ENCODE measurements around the gene CD164.

Gene CD164

DNA sequence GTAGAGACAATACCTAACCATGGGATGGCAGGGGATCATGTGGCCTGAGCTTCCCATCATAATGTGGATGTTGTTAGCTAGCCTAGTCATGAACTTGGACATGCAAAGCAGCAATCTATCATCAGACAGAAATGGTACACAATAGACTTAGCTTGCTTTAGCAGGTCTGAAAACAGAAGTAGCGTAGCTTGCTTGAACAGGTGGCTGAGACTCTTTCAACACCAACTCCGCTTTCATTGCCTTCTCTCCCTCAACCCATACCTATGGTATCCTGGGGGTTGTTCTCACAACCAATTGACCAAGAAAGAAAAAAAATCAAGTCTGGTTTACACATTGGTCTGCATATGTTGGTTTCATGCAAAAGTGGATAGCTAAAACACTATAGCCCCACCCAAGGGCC, 23.0 kb downstream of the CD164 start:
- Histone ChIP-seq H3K36me3 (ENCODE audit: control insufficient read depth, insufficient read depth, low read length) (peaks cover 66% of the 10 kb centered on the region), H3K4me3 (ENCODE audit: low read depth, low read length) (no peak overlapping the region), H3K9me3 (ENCODE audit: control insufficient read depth, insufficient read depth, low read depth, low read length) (peaks cover 12% of the 10 kb centered on the region), H3K27me3 (ENCODE audit: control insufficient read depth, insufficient read depth, low read length) (no peaks in the 10 kb centered on the region), H3K9ac (ENCODE audit: low read length) (no peak overlapping the region), H3K27ac (ENCODE audit: low read depth, low read length) (no peak overlapping the region), H3K4me1 (ENCODE audit: control insufficient read depth, insufficient read depth, low read length) (no peaks in the 10 kb centered on the region)

DNA sequence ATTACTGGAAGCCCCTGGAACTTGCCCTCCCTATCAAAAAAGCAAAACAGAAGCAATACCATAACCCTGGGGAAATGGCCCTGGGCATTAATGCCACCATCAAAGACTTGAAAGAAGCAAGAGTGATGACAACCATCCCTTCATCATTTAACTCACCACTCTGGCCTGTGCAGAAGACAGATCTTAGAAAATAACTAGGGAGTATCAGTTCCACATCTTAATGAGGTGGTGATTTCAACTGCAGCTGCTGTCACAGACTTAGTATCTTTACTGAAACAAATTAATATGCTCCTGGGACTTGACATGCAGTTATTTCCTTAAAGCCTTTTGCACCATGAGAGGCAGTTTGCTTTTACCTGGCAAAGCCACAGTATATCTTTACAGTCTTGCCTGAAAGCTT, 24.1 kb downstream of the CD164 start:
- H3K4me1 ChIP-seq (ENCODE audit: control insufficient read depth, insufficient read depth, low read length), result no peaks in the 10 kb centered on the region
- peaks cover 65% of the 10 kb centered on the region for H3K36me3 ChIP-seq (ENCODE audit: control insufficient read depth, insufficient read depth, low read length)
- no peak overlapping the region for H3K9ac ChIP-seq (ENCODE audit: low read length)
- no peak overlapping the region for H3K27ac ChIP-seq (ENCODE audit: low read depth, low read length)
- no peak overlapping the region for H3K4me3 ChIP-seq (ENCODE audit: low read depth, low read length)
- peaks cover 12% of the 10 kb centered on the region for H3K9me3 ChIP-seq (ENCODE audit: control insufficient read depth, insufficient read depth, low read depth, low read length)
- H3K27me3 ChIP-seq (ENCODE audit: control insufficient read depth, insufficient read depth, low read length), result no peaks in the 10 kb centered on the region

DNA sequence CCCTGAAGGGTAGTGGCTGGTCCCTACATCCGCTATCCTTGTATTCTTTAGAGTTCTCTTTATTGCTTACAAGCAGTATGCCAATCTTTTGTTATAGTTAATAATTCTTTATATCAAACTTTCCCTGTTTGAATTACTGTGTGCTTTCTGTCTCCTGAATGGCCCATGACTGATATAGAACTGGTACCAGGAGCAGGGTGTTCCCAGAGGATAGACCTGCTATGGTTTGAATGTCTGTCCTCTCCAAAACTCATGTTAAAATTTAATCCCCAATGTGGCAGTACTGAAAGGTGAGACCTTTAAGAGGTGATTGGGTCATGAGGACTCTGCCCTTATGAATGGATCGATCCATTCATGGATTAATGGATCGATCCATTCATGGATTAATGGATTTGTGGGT, 26.0 kb downstream of the CD164 start:
- H3K36me3 ChIP-seq (ENCODE audit: control insufficient read depth, insufficient read depth, low read length), result peaks cover 52% of the 10 kb centered on the region
- H3K27me3 ChIP-seq (ENCODE audit: control insufficient read depth, insufficient read depth, low read length), result no peaks in the 10 kb centered on the region
- no peak overlapping the region for H3K27ac ChIP-seq (ENCODE audit: low read depth, low read length)
- no peak overlapping the region for H3K4me3 ChIP-seq (ENCODE audit: low read depth, low read length)
- H3K4me1 ChIP-seq (ENCODE audit: control insufficient read depth, insufficient read depth, low read length), result no peaks in the 10 kb centered on the region
- H3K9ac ChIP-seq (ENCODE audit: low read length), result no peak overlapping the region
- H3K9me3 ChIP-seq (ENCODE audit: control insufficient read depth, insufficient read depth, low read depth, low read length), result peaks cover 12% of the 10 kb centered on the region

DNA sequence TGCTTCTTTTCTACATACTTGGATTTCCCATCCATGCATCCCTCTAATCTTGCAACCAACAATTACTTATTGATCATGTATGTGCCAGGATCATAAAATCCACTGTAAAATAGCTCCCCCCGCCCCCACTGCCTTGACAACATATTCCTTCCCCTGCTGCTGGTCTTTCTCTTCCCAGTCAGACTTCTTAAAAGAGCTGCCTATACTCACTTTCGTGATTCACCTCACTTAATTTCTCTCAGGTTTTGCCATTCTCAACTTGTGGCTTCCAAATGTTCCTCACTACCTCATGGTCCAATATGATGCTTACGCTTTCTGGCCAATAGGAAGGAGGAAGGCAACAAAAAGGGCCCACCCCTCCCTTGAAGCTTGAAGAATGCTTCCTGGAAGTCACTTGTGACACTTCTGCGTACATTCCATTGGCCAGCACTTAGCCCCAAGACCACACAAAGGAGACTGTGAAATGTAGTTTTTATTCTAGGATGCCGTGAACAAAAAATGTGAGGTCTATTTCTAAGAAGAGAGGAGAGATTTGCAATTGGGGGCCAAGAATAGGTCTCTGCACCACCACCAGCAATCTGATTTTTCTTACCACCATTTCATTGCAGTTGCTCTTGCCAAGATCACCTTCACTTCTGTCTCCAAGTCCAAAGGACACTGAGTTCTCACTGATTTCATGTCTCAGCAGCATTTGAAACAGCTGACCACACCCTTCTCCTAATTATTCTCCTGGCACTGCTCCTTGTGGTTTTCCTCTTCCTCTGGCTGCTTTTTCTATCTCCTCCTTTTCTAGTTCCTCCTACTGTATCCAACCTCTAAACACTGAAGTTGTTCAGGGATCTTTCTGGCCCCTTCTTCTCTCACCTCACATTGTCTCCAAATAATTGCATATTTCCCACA, 30.8 kb downstream of the CD164 start:
- peaks cover 6% of the 10 kb centered on the region for H3K9me3 ChIP-seq (ENCODE audit: control insufficient read depth, insufficient read depth, low read depth, low read length)
- H3K4me1 ChIP-seq (ENCODE audit: control insufficient read depth, insufficient read depth, low read length), result no peaks in the 10 kb centered on the region

DNA sequence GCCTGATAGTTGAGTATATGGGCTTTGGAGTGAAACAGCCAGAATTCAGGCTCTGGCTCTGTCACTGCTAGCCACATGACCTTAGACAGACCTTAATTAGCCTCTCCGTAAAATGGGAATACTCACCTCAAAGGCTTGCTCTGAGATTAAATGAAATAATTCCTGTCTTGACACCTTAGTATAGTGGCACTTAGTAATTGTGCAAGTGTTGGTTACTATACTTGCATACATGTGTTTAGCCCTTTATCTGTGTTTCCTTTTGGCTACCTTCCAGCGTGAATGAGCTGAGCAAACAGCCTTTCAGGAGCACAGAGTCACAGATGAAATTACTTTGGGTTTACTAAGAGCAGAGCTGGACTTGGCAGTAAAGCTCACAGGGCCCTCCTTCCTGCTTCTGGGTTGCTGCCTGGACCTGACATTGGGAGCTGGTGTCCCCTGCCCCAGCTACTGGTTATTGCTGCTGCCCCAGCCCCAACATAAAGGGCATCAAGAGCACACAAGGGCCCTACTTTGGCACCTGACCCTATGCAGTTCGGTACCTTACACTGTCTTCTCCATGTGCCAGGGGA, 32.8 kb downstream of the CD164 start:
- Histone ChIP-seq H3K9ac (ENCODE audit: low read length) (no peak overlapping the region), H3K36me3 (ENCODE audit: control insufficient read depth, insufficient read depth, low read length) (peaks cover 4% of the 10 kb centered on the region; the same call in 1 of the 2 replicates), H3K4me1 (ENCODE audit: control insufficient read depth, insufficient read depth, low read length) (no peaks in the 10 kb centered on the region), H3K9me3 (ENCODE audit: control insufficient read depth, insufficient read depth, low read depth, low read length) (no peaks in the 10 kb centered on the region), H3K27ac (ENCODE audit: low read depth, low read length) (no peak overlapping the region), H3K27me3 (ENCODE audit: control insufficient read depth, insufficient read depth, low read length) (no peaks in the 10 kb centered on the region), H3K4me3 (ENCODE audit: low read depth, low read length) (no peak overlapping the region)

More for the DNA sequence above, 30.8 kb downstream of the CD164 start:
- Histone ChIP-seq H3K27ac (ENCODE audit: low read depth, low read length) (no peak overlapping the region), H3K9ac (ENCODE audit: low read length) (no peak overlapping the region), H3K27me3 (ENCODE audit: control insufficient read depth, insufficient read depth, low read length) (no peaks in the 10 kb centered on the region), H3K4me3 (ENCODE audit: low read depth, low read length) (no peak overlapping the region), H3K36me3 (ENCODE audit: control insufficient read depth, insufficient read depth, low read length) (peaks cover 13% of the 10 kb centered on the region)

DNA sequence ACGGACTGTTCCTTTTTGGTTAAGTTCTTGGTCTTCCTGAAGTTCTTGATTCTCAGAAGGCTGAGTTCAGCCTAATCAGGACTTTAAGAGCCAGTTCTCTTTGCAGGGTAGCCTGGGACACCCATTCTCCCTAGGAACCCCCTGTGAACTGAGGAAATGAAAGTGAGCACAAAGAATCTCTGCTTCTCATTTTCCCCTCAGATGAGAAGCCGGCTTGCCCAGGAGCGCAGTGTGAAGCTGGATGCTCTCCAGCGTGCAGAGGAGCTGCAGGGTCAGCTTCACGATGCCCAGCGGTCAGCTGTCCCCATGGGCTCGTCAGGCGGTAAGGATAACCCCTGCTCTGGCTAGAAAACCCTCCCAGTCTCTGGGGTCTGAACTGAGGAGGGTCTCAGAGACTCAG, 34.0 kb downstream of the CD164 start:
- H3K9me3 ChIP-seq (ENCODE audit: control insufficient read depth, insufficient read depth, low read depth, low read length), result no peaks in the 10 kb centered on the region
- H3K27me3 ChIP-seq (ENCODE audit: control insufficient read depth, insufficient read depth, low read length), result no peaks in the 10 kb centered on the region
- no peaks in the 10 kb centered on the region for H3K36me3 ChIP-seq (ENCODE audit: control insufficient read depth, insufficient read depth, low read length)
- H3K4me3 ChIP-seq (ENCODE audit: low read depth, low read length), result no peak overlapping the region
- H3K4me1 ChIP-seq (ENCODE audit: control insufficient read depth, insufficient read depth, low read length), result no peaks in the 10 kb centered on the region
- H3K9ac ChIP-seq (ENCODE audit: low read length), result no peak overlapping the region
- no peak overlapping the region for H3K27ac ChIP-seq (ENCODE audit: low read depth, low read length)

DNA sequence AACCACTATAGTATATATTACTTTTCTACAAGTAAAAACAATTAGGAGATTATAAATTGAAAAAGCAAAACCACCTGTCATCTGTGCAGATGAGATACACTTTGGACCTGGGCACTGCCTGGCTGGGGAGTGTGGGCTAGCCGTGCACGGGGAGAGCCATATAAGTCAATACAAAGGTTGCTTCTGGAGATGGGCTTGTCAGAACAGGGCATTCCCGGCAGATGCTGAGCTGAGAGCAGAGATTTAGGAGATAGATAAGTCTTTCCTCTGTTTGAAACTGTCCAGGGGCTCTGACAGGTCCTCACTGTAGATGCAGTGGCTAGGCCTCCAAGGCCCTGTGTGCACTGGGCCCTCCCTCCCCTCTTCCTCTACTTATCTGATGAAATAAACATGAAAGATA, 34.5 kb downstream of the CD164 start:
- no peaks in the 10 kb centered on the region for H3K9me3 ChIP-seq (ENCODE audit: control insufficient read depth, insufficient read depth, low read depth, low read length)
- no peak overlapping the region for H3K9ac ChIP-seq (ENCODE audit: low read length)
- H3K4me1 ChIP-seq (ENCODE audit: control insufficient read depth, insufficient read depth, low read length), result no peaks in the 10 kb centered on the region
- no peak overlapping the region for H3K4me3 ChIP-seq (ENCODE audit: low read depth, low read length)
- H3K27ac ChIP-seq (ENCODE audit: low read depth, low read length), result no peak overlapping the region
- no peaks in the 10 kb centered on the region for H3K27me3 ChIP-seq (ENCODE audit: control insufficient read depth, insufficient read depth, low read length)
- no peaks in the 10 kb centered on the region for H3K36me3 ChIP-seq (ENCODE audit: control insufficient read depth, insufficient read depth, low read length)

DNA sequence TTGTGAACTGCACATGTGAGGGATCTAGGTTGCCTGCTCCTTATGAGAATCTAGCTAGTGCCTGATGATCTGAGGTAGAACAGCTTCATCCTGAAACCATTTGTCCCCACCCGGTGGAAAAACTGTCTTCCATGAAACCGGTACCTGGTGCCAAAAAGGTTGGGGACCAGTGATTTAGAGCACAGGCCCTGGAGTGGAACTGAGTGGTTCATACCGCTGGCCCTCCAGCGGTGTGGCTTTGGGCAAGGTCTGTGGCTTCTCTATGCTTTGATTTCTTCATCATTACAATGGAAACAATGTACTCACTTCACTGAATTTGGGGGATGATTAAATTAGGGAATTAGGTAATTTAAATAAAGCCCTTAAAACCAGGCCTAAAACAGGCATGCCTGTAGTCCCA, 36.3 kb downstream of the CD164 start:
- Histone ChIP-seq H3K9ac (ENCODE audit: low read length) (no peak overlapping the region), H3K4me3 (ENCODE audit: low read depth, low read length) (no peak overlapping the region), H3K27me3 (ENCODE audit: control insufficient read depth, insufficient read depth, low read length) (no peaks in the 10 kb centered on the region), H3K9me3 (ENCODE audit: control insufficient read depth, insufficient read depth, low read depth, low read length) (no peaks in the 10 kb centered on the region), H3K4me1 (ENCODE audit: control insufficient read depth, insufficient read depth, low read length) (no peaks in the 10 kb centered on the region), H3K36me3 (ENCODE audit: control insufficient read depth, insufficient read depth, low read length) (no peaks in the 10 kb centered on the region), H3K27ac (ENCODE audit: low read depth, low read length) (no peak overlapping the region)

DNA sequence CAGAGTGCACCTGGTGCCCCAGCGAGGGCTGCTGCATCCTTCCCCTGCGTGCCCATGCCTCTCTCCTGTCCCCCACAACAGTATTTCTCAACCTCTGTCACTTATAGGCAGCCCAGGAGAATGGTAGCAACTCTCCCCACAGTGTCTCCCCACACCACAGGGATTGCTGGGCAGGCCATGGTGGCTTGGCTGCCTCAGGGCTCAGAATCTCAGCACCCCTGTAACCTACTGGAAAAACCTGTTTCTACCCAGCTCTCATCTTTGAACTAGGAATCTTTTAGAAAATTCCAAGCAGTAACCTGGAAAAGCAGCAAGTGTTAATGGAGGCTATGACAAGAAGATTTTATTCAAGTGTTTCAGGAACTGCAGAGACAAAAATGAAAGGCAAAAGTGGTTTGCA, 38.0 kb downstream of the CD164 start:
- H3K9ac ChIP-seq (ENCODE audit: low read length), result no peak overlapping the region
- no peaks in the 10 kb centered on the region for H3K27me3 ChIP-seq (ENCODE audit: control insufficient read depth, insufficient read depth, low read length)
- no peak overlapping the region for H3K4me3 ChIP-seq (ENCODE audit: low read depth, low read length)
- H3K27ac ChIP-seq (ENCODE audit: low read depth, low read length), result no peak overlapping the region
- no peaks in the 10 kb centered on the region for H3K9me3 ChIP-seq (ENCODE audit: control insufficient read depth, insufficient read depth, low read depth, low read length)
- H3K36me3 ChIP-seq (ENCODE audit: control insufficient read depth, insufficient read depth, low read length), result no peaks in the 10 kb centered on the region
- H3K4me1 ChIP-seq (ENCODE audit: control insufficient read depth, insufficient read depth, low read length), result no peaks in the 10 kb centered on the region

DNA sequence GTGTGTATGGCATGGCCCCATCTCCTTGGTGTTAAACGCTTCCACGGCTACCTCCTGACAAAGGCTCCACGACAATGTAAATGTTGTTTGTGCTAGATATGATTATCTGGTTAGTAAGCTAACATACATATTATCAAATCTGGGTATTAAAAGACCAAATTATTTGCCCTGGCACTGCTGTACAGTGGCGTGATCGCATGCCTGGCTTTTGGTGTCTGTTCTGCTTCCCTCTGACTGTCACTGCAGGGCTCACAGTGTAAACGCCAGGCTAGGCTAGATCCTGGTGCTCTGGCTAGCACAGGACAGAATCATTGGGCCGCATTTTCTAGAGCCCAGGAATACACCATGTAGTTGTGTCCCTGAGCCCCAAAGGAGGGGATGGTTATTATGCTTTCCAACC, 38.7 kb downstream of the CD164 start:
- Histone ChIP-seq H3K27ac (ENCODE audit: low read depth, low read length) (no peak overlapping the region), H3K9ac (ENCODE audit: low read length) (no peak overlapping the region), H3K4me3 (ENCODE audit: low read depth, low read length) (no peak overlapping the region), H3K27me3 (ENCODE audit: control insufficient read depth, insufficient read depth, low read length) (no peaks in the 10 kb centered on the region), H3K9me3 (ENCODE audit: control insufficient read depth, insufficient read depth, low read depth, low read length) (no peaks in the 10 kb centered on the region), H3K4me1 (ENCODE audit: control insufficient read depth, insufficient read depth, low read length) (no peaks in the 10 kb centered on the region), H3K36me3 (ENCODE audit: control insufficient read depth, insufficient read depth, low read length) (no peaks in the 10 kb centered on the region)

DNA sequence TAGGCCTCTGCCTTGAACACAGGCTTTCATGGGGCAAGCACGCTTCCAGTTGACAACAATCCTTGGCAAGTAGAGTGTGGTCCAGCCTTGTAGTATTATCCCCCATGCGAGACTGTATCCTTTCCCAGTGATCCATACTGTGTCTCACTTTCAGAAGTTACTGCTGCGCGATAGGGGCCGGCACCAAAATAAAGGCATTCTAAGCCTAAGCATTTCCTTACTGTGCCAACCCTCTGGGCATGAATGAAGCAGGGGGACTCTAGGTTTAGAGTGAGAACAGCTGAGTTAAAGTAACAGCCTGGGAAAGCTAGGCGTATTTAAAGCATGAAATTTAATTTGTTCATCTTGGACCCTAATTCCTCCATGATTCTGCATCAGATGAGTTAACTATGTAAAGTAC, 39.4 kb downstream of the CD164 start:
- no peak overlapping the region for H3K4me3 ChIP-seq (ENCODE audit: low read depth, low read length)
- no peaks in the 10 kb centered on the region for H3K36me3 ChIP-seq (ENCODE audit: control insufficient read depth, insufficient read depth, low read length)
- H3K27me3 ChIP-seq (ENCODE audit: control insufficient read depth, insufficient read depth, low read length), result no peaks in the 10 kb centered on the region
- H3K4me1 ChIP-seq (ENCODE audit: control insufficient read depth, insufficient read depth, low read length), result no peaks in the 10 kb centered on the region
- no peak overlapping the region for H3K9ac ChIP-seq (ENCODE audit: low read length)
- H3K27ac ChIP-seq (ENCODE audit: low read depth, low read length), result no peak overlapping the region
- no peaks in the 10 kb centered on the region for H3K9me3 ChIP-seq (ENCODE audit: control insufficient read depth, insufficient read depth, low read depth, low read length)

All from HUES6 (cell line).